Tibial artery (tissue), 4 donors: Measurements from ENCODE around the gene GPR137.

Experiments
- DNase-seq, 2 donors: peaks; one replicate each; pipeline ENCODE4 v3.0.0-alpha.2; 2019
- H3K27ac ChIP-seq, 2 donors: fragments of 200-600 bp; sonication (generic) in 1 of 2; 1 replicate in 1 of 2; 2 replicates in 1 of 2; pipeline ENCODE4 v1.5.1; 2018 to 2019; ENCODE audit warnings: mild to moderate bottlenecking in 1 of 2
- H3K27me3 ChIP-seq, 2 donors: fragments of 200-600 bp; sonication (generic) in 1 of 2; one replicate each; pipeline versions ENCODE4 v1.5.1 to v1.6.0; 2016 to 2019
- H3K36me3 ChIP-seq, 3 donors: fragments of 200-600 bp; sonication (generic) in 2 of 3; one replicate each; pipeline ENCODE4 v1.5.1; 2016 to 2019; ENCODE audit warnings: mild to moderate bottlenecking in 2 of 3
- H3K4me1 ChIP-seq, 4 donors: fragments of 200-600 bp; sonication (generic) in 2 of 4; 1 replicate in 3 of 4; 2 replicates in 1 of 4; pipeline ENCODE4 v1.5.1; 2016 to 2019
- H3K4me3 ChIP-seq, 2 donors: fragments of 200-600 bp; sonication (generic) in 1 of 2; 1 replicate in 1 of 2; 2 replicates in 1 of 2; pipeline ENCODE4 v1.5.1; 2018 to 2019; ENCODE audit warnings: mild to moderate bottlenecking in 2 of 2
- H3K9me3 ChIP-seq, 3 donors: fragments of 200-600 bp; sonication (generic) in 1 of 3; one replicate each; pipeline ENCODE4 v1.5.1; 2016 to 2019
- CTCF ChIP-seq, 2 experiments: fragments of 200-600 bp in 1 of 2; fragments of 450-650 bp in 1 of 2; IDR thresholded peaks; one replicate each; pipeline ENCODE4 v1.5.1; 2017 to 2019; ENCODE audit warnings: antibody characterized with exemption in 2 of 2, mild to moderate bottlenecking in 1 of 2, moderate library complexity in 1 of 2
- intact Hi-C: fragments of 100-400 bp; cut with DNase I; formaldehyde crosslinking; loops from one replicate; pipeline ENCODE4 v1.15.0; 2023; ENCODE audit warnings: low total_unique reads

Gene GPR137

GRCh38 chr11:64268025-64268892 is 17.4 kb upstream of the GPR137 start:
- peak in 1 of 2 donors; percentile 82 for DNase-seq
- Histone ChIP-seq H3K4me3 (peak overlapping the region; percentile 60 to 77), H3K27me3 (no peaks in the 10 kb centered on the region), H3K27ac (peak overlapping the region; percentile 84 to 96), H3K4me1 (peaks cover 6 to 35% (median 22%) of the 10 kb centered on the region in 4 donors), H3K9me3 (no peaks in the 10 kb centered on the region), H3K36me3 (peaks cover 17 to 41% (median 33%) of the 10 kb centered on the region in 3 donors)
- intact Hi-C loops, result loop anchor here (5.0 kb wide), 1 partner anchor 61 kb away; the partner anchor contains the start of gene FERMT3
- TF ChIP-seq CTCF (IDR thresholded peaks at IDR 0.05), result no peak

- intact Hi-C loops, result loop anchor here (5.0 kb wide), 1 partner anchor 62 kb away; the partner anchor contains the start of gene FERMT3
- Histone ChIP-seq H3K4me3 (peak overlapping the region; percentile 60 to 77), H3K4me1 (peaks cover 6 to 35% (median 22%) of the 10 kb centered on the region in 4 donors), H3K27ac (peak overlapping the region; percentile 84 to 96), H3K36me3 (peaks cover 12 to 33% (median 25%) of the 10 kb centered on the region in 3 donors), H3K27me3 (no peaks in the 10 kb centered on the region), H3K9me3 (no peaks in the 10 kb centered on the region)
- TF ChIP-seq CTCF (IDR thresholded peaks at IDR 0.05), result no peak
- peak; percentile 62 to 88 for DNase-seq
These were observed 16.6 kb upstream of the GPR137 start for GRCh38 chr11:64268893-64269539.

- Histone ChIP-seq H3K4me3 (peak overlapping the region; percentile 60 to 77), H3K4me1 (peaks cover 6 to 35% (median 22%) of the 10 kb centered on the region in 4 donors), H3K27ac (peak overlapping the region; percentile 84 to 96), H3K9me3 (no peaks in the 10 kb centered on the region), H3K36me3 (peaks cover 12 to 27% (median 19%) of the 10 kb centered on the region in 3 donors), H3K27me3 (no peaks in the 10 kb centered on the region)
- no peak for TF ChIP-seq CTCF (IDR thresholded peaks at IDR 0.05)
- intact Hi-C loops, result loop anchor here (5.0 kb wide), 1 partner anchor 62 kb away; the partner anchor contains the start of gene FERMT3
- peak; percentile 98 to 99 for DNase-seq
These were observed 16.0 kb upstream of the GPR137 start for GRCh38 chr11:64269540-64270220.

GRCh38 chr11:64275031-64275800 is 10.4 kb upstream of the GPR137 start:
- no peak for DNase-seq
- H3K4me3 ChIP-seq, result no peak overlapping the region
- intact Hi-C loops, result no loop called here
- H3K36me3 ChIP-seq, result peaks cover 16 to 46% (median 26%) of the 10 kb centered on the region in 3 donors
- H3K27me3 ChIP-seq, result no peaks in the 10 kb centered on the region
- H3K4me1 ChIP-seq, result peaks cover 0 to 12% (median 12%) of the 10 kb centered on the region in 4 donors
- no peaks in the 10 kb centered on the region for H3K9me3 ChIP-seq
- no peak overlapping the region for H3K27ac ChIP-seq
- TF ChIP-seq CTCF (IDR thresholded peaks at IDR 0.05), result no peak

GRCh38 chr11:64275841-64276240 is 9.8 kb upstream of the GPR137 start:
- intact Hi-C loops, result no loop called here
- Histone ChIP-seq H3K27ac (no peak overlapping the region), H3K36me3 (peaks cover 20 to 50% (median 26%) of the 10 kb centered on the region in 3 donors), H3K9me3 (no peaks in the 10 kb centered on the region), H3K4me3 (no peak overlapping the region), H3K4me1 (peaks cover 0 to 12% (median 12%) of the 10 kb centered on the region in 4 donors), H3K27me3 (no peaks in the 10 kb centered on the region)
- no peak for TF ChIP-seq CTCF (IDR thresholded peaks at IDR 0.05)
- DNase-seq, result no peak
